NCI-H748 (cell line): ENCODE results near the gene TAL2.

Source experiments
- DNase-seq: peaks from one replicate; lab custom pipeline; 2025; ENCODE audit not compliant: unreplicated experiment; lab: John Stamatoyannopoulos, UW

The TAL2 gene

GRCh38 chr9:105662184-105663104, at the start of gene TAL2:
TAL2 (plus strand) TSS chr9:105662457; CDS start chr9:105662497, 40 bp downstream.
- DNase-seq, result no peak

GRCh38 chr9:105621001-105621400, 41.3 kb upstream of the TAL2 start:
- no peak for DNase-seq

- no peak for DNase-seq
Observed at GRCh38 chr9:105625088-105625487, 37.2 kb upstream of the TAL2 start.

- DNase-seq, result no peak
Observed at GRCh38 chr9:105632807-105633206, 29.4 kb upstream of the TAL2 start.

GRCh38 chr9:105633411-105633810, 28.8 kb upstream of the TAL2 start:
- no peak for DNase-seq

- DNase-seq, result no peak
Observed at GRCh38 chr9:105636331-105636730, 25.9 kb upstream of the TAL2 start.

- no peak for DNase-seq
Observed at GRCh38 chr9:105637787-105638395, 24.4 kb upstream of the TAL2 start.

- DNase-seq, result no peak
Observed at GRCh38 chr9:105639936-105640335, 22.3 kb upstream of the TAL2 start.

- no peak for DNase-seq
Observed at GRCh38 chr9:105643795-105644194, 18.5 kb upstream of the TAL2 start.

- DNase-seq, result no peak
Observed at GRCh38 chr9:105646879-105647594, 15.2 kb upstream of the TAL2 start.

GRCh38 chr9:105647595-105648349, 14.5 kb upstream of the TAL2 start:
- DNase-seq, result no peak

GRCh38 chr9:105651806-105652205, 10.5 kb upstream of the TAL2 start:
- peak; percentile 15 for DNase-seq

- DNase-seq, result peak; percentile 70
Observed at GRCh38 chr9:105656131-105656921, 5.9 kb upstream of the TAL2 start.

- DNase-seq, result no peak
Observed at GRCh38 chr9:105658351-105658750, 3.9 kb upstream of the TAL2 start.

- no peak for DNase-seq
Observed at GRCh38 chr9:105661011-105661410, 1.2 kb upstream of the TAL2 start.

GRCh38 chr9:105663914-105664313, 1.7 kb downstream of the TAL2 start:
- no peak for DNase-seq

GRCh38 chr9:105667867-105668266, 5.6 kb downstream of the TAL2 start:
- DNase-seq, result no peak

- DNase-seq, result no peak
Observed at GRCh38 chr9:105670315-105670714, 8.1 kb downstream of the TAL2 start.

- DNase-seq, result no peak
Observed at GRCh38 chr9:105670775-105671174, 8.5 kb downstream of the TAL2 start.

GRCh38 chr9:105672711-105673234, 10.5 kb downstream of the TAL2 start:
- DNase-seq, result no peak
